HG02943 (cell line): Measurements from ENCODE around the gene DCXR.

Experiments used
- ATAC-seq: cut with Tn5 transposase; IDR thresholded peaks from one replicate; pipeline ENCODE4 v1.9.1; 2021; ENCODE audit warnings: mild to moderate bottlenecking, low read depth, moderate library complexity; ENCODE audit not compliant: unreplicated experiment

Gene DCXR

GRCh38 chr17:82056729-82057621 is 19.5 kb upstream of the DCXR start:
- no peak for ATAC-seq

GRCh38 chr17:82055965-82056728 is 18.6 kb upstream of the DCXR start:
- no peak for ATAC-seq

GRCh38 chr17:82055023-82055964 is 17.8 kb upstream of the DCXR start:
- no peak for ATAC-seq

- no peak for ATAC-seq
Measured at GRCh38 chr17:82054351-82055022, 17.0 kb upstream of the DCXR start.

- no peak for ATAC-seq
Measured at GRCh38 chr17:82053556-82054263, 16.2 kb upstream of the DCXR start.

GRCh38 chr17:82053130-82053529 is 15.6 kb upstream of the DCXR start:
- ATAC-seq: no peak

GRCh38 chr17:82052638-82053059 is 15.2 kb upstream of the DCXR start:
- no peak for ATAC-seq

- ATAC-seq: no peak
Measured at GRCh38 chr17:82051776-82052637, 14.5 kb upstream of the DCXR start, which contains the start of the genes GPS1 and RFNG. Gene GPS1, plus strand, starts transcription at chr17:82051898. Its CDS starts 34 bp downstream, at chr17:82051932. Gene RFNG, minus strand, starts transcription at chr17:82051811. Its CDS starts 45 bp downstream, at chr17:82051766.

- ATAC-seq: no peak
Measured at GRCh38 chr17:82050761-82051641, 13.5 kb upstream of the DCXR start.

- no peak for ATAC-seq
Measured at GRCh38 chr17:82050152-82050760, 12.8 kb upstream of the DCXR start.

- no peak for ATAC-seq
Measured at GRCh38 chr17:82049521-82049971, 12.0 kb upstream of the DCXR start.

GRCh38 chr17:82049106-82049505 is 11.6 kb upstream of the DCXR start:
- no peak for ATAC-seq

GRCh38 chr17:82048571-82048971 is 11.1 kb upstream of the DCXR start:
- ATAC-seq: no peak

- ATAC-seq: no peak
Measured at GRCh38 chr17:82047914-82048570, 10.5 kb upstream of the DCXR start.

GRCh38 chr17:82047379-82047778 is 9.9 kb upstream of the DCXR start:
- no peak for ATAC-seq

- no peak for ATAC-seq
Measured at GRCh38 chr17:82046903-82047302, 9.4 kb upstream of the DCXR start.
